Uterus (tissue), 4 donors: ENCODE data around the gene PPFIA3. TPM values are rescaled to one million over a fixed set of nuclear protein-coding genes. Genes with fewer than 3 reads are reported as not detected.

Source experiments
- DNase-seq, 2 donors: peaks; one replicate each; pipeline ENCODE4 v3.0.0-alpha.2; 2019 to 2020
- H3K27ac ChIP-seq, 2 donors: fragments of 200-600 bp; sonication (generic); 1 replicate in 1 of 2; 2 replicates in 1 of 2; pipeline ENCODE4 v1.5.1; 2016 to 2018
- H3K27me3 ChIP-seq, 2 donors: fragments of 200-600 bp; sonication (generic); one replicate each; pipeline ENCODE4 v1.5.1; 2018 to 2019; ENCODE audit warnings: control low read depth in 1 of 2
- H3K36me3 ChIP-seq, 2 donors: fragments of 200-600 bp; sonication (generic); one replicate each; pipeline ENCODE4 v1.5.1; 2019; ENCODE audit warnings: control low read depth in 1 of 2
- H3K4me1 ChIP-seq, 2 donors: fragments of 200-600 bp; sonication (generic); one replicate each; pipeline ENCODE4 v1.5.1; 2018 to 2019; ENCODE audit warnings: control low read depth in 1 of 2
- H3K4me3 ChIP-seq, 2 donors: fragments of 200-600 bp; sonication (generic); 1 replicate in 1 of 2; 2 replicates in 1 of 2; pipeline ENCODE4 v1.5.1; 2018 to 2019; ENCODE audit warnings: mild to moderate bottlenecking in 1 of 2
- H3K9me3 ChIP-seq, 2 donors: fragments of 200-600 bp; sonication (generic); one replicate each; pipeline ENCODE4 v1.5.1; 2019; ENCODE audit warnings: control low read depth in 1 of 2
- POLR2A ChIP-seq, 2 donors: fragments of 450-650 bp; IDR thresholded peaks; one replicate each; pipeline ENCODE4 v1.6.1; 2016; ENCODE audit warnings: antibody characterized with exemption in 2 of 2, mild to moderate bottlenecking in 1 of 2, moderate library complexity in 1 of 2
- intact Hi-C: fragments of 100-400 bp; cut with DNase I; formaldehyde crosslinking; loops from one replicate; pipeline ENCODE4 v1.15.1; 2023; ENCODE audit warnings: low total_unique reads
- total RNA-seq, 4 donors: library from RNA; depleted of rRNA in 3 of 4; stranded (reverse); fragments of >200 nt in 3 of 4; gene quantifications; one replicate each; pipeline versions ENCODE4 v1.1.0 to v1.2.4, GENCODE V29; 2014 to 2023
- TF ChIP-seq, protein P1 (sequence below), 4 experiments: fragments of 200-600 bp in 2 of 4; fragments of 450-650 bp in 2 of 4; sonication (generic) in 2 of 4; IDR thresholded peaks; one replicate each; pipeline ENCODE4 v1.5.1; 2016 to 2019; ENCODE audit warnings: antibody characterized with exemption in 4 of 4, mild to moderate bottlenecking in 2 of 4, moderate library complexity in 1 of 4
- donor health status: DM: yes; HTN: yes; CAD: no.

PPFIA3 gene
- total RNA-seq, 4 donors from 2014 or later: 0.51 to 8.3 (median 7.4) TPM; not detected in 1

DNA sequence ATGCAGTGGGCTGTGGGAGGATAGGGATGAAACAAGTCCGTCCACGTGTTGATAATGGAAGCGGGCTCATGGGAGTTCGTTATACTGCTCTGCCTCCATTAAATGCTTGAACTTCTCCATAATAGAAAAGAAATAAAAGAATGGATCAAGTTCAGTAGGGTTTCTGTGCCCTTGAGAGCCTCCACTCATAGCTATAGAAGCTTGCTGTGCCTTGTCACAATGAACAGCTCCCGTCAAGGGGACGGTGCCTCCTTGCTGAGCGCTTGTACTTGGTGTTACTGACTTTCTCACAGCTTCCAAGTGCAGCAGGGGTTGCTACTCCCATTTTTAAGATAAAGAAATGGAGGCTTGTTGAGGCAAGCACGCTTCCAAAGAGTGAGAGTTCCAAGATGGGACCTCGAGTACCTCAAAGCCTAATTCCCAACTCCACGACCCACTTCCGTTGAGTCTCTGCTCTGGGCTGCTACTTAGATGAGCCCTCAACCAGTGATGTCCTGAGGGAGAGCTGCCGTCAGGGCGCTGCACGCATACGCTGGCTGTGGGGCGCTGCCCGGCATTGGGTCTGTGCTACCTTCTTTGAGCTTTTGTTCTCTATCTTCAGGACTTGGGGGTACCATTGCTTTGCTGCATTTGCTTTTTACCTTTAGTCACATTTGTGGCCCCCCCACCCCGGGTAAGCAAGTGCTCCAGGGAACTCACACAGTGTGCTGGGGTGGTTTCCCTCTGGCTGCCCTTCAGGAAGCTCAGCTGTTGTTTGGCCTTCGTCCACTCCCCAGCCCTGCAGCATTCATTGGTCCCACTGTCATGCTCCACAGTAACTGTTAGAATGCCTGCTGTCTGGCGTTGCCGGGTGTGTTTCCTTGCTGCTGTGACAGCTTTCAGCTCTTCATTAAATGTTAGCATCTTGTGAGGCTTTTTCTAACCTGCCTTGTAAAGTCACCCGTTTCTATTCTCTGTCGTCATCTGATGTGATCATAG is 24.6 kb upstream of the PPFIA3 start:
- Histone ChIP-seq H3K27me3 (no peaks in the 10 kb centered on the region), H3K36me3 (no peaks in the 10 kb centered on the region), H3K27ac (no peak overlapping the region), H3K4me3 (no peak overlapping the region), H3K9me3 (no peaks in the 10 kb centered on the region), H3K4me1 (no peaks in the 10 kb centered on the region)
- no peak for DNase-seq
- TF ChIP-seq, protein P1, sequence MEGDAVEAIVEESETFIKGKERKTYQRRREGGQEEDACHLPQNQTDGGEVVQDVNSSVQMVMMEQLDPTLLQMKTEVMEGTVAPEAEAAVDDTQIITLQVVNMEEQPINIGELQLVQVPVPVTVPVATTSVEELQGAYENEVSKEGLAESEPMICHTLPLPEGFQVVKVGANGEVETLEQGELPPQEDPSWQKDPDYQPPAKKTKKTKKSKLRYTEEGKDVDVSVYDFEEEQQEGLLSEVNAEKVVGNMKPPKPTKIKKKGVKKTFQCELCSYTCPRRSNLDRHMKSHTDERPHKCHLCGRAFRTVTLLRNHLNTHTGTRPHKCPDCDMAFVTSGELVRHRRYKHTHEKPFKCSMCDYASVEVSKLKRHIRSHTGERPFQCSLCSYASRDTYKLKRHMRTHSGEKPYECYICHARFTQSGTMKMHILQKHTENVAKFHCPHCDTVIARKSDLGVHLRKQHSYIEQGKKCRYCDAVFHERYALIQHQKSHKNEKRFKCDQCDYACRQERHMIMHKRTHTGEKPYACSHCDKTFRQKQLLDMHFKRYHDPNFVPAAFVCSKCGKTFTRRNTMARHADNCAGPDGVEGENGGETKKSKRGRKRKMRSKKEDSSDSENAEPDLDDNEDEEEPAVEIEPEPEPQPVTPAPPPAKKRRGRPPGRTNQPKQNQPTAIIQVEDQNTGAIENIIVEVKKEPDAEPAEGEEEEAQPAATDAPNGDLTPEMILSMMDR (IDR thresholded peaks at IDR 0.05): no peak
- TF ChIP-seq POLR2A (IDR thresholded peaks at IDR 0.05): no peak
- intact Hi-C loops: loop anchor here (5.0 to 10.0 kb wide), 2 partner anchors 50 to 113 kb away; no protein-coding TSS in a partner anchor

DNA sequence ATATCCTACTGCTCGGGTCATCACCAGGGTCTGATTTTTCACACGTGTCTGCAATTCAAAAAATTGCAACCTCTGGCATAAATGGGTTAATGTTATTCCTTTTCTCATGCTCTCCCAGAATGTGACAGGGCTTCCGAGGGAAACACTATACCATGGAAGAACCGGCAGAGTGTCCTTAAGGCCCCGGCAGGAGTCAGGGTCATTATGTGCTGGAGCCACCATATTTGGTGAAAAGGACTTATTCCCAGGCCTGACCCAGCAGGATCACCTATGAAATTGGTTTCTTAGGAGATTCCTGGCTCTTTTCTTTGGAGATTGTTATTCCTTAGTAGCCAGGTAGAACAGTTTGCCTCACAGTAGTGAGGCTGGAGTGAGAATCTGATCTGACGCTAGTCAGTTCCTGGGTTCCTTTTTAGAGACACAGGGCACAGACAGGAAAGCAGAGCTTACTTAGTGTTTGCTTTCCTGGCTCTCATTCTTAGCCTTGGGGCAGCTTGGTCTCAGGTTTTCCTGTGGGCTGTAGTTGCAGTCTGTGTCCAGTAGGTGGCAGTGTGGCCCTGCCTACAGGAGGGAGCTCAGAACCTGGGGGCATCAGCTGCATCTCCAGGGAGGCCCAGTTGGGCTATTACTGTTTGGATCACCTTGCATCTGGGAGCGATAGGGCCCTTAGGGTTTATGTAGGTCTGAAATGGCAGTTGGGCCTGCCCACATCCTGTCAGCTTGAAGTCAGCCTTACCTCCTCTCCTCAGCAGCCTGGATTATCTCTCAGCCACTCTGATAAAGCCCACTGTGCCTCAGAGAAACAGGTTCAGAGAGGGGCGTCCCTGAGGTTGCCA is 21.7 kb upstream of the PPFIA3 start:
- Histone ChIP-seq H3K4me3 (no peak overlapping the region), H3K9me3 (no peaks in the 10 kb centered on the region), H3K27me3 (no peaks in the 10 kb centered on the region), H3K27ac (no peak overlapping the region), H3K36me3 (no peaks in the 10 kb centered on the region), H3K4me1 (no peaks in the 10 kb centered on the region)
- peak; percentile 69 to 71 for DNase-seq
- TF ChIP-seq, protein P1 (IDR thresholded peaks at IDR 0.05): peak; percentile 92 to 99 (median 96)
- TF ChIP-seq POLR2A (IDR thresholded peaks at IDR 0.05): no peak
- intact Hi-C loops: loop anchor here (5.0 to 10.0 kb wide), 2 partner anchors 47 to 110 kb away; no protein-coding TSS in a partner anchor

DNA sequence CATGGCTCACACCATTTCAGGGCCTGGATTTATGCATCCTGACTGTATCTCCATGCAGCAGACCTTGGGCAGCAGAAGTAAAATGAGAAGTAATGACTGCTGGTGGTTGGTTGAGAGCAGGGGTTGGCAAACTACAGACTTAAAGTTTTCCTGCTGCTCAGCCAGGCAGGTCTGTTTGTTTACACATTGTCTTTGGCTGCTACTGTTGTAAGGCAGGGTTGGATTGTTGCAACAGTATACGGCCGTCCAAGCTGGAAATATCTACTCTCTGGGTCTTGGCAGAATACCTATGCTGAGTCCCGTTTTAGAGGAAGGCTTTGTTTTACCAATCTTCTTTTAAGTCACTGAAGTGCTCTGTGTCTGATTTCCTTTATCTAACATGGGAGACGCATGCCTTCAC is 20.5 kb upstream of the PPFIA3 start:
- no peaks in the 10 kb centered on the region for H3K36me3 ChIP-seq

DNA sequence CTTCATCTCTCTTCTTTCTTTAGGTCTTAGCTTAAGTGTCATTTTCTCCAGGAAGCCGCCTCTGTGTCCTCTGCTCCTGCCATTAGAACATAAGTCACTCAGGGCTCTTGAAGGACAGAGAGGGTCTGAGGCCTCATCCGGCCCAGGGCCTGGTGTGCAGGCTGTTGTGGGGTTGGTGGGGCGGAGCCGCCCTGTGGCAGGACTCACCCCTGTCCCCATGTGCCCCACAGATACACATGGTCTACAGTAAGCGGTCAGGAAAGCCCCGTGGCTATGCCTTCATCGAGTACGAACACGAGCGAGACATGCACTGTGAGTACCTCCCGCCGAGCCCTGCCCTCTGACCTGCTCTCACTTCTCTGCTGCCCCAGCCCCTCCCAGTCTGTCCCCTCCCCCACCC is 18.2 kb upstream of the PPFIA3 start:
- no peak overlapping the region for H3K4me3 ChIP-seq
- no peaks in the 10 kb centered on the region for H3K36me3 ChIP-seq
- H3K27ac ChIP-seq: no peak overlapping the region
- H3K27me3 ChIP-seq: no peaks in the 10 kb centered on the region
- TF ChIP-seq, protein P1 (IDR thresholded peaks at IDR 0.05): no peak
- no peak for TF ChIP-seq POLR2A (IDR thresholded peaks at IDR 0.05)
- H3K9me3 ChIP-seq: no peaks in the 10 kb centered on the region
- H3K4me1 ChIP-seq: no peaks in the 10 kb centered on the region
- intact Hi-C loops: no loop called here
- no peak for DNase-seq

More for the DNA sequence above, 20.5 kb upstream of the PPFIA3 start:
- Histone ChIP-seq H3K4me1 (no peaks in the 10 kb centered on the region), H3K27me3 (no peaks in the 10 kb centered on the region), H3K27ac (no peak overlapping the region), H3K9me3 (no peaks in the 10 kb centered on the region), H3K4me3 (no peak overlapping the region)
- intact Hi-C loops: loop anchor here (5.0 to 10.0 kb wide), 2 partner anchors 46 to 109 kb away; no protein-coding TSS in a partner anchor
- TF ChIP-seq POLR2A (IDR thresholded peaks at IDR 0.05): no peak
- TF ChIP-seq, protein P1 (IDR thresholded peaks at IDR 0.05): no peak
- no peak for DNase-seq
